HG03442 (cell line): ENCODE results near the gene PTP4A1.
"Not testable (repeated sequence)": the region's sequence is repeated elsewhere in the genome, so short reads cannot be mapped to it uniquely, and the experiment has no call there.

ENCODE experiments used
- ATAC-seq: cut with Tn5 transposase; IDR thresholded peaks from one replicate; pipeline ENCODE4 v1.9.1; 2021; ENCODE audit warnings: mild to moderate bottlenecking, moderate library complexity; ENCODE audit not compliant: unreplicated experiment

Gene PTP4A1

GRCh38 chr6:63572044-63572746 is at the start of gene PTP4A1, which contains the start of gene LOC128125822:
Gene PTP4A1, plus strand, starts transcription at chr6:63572480. Its CDS starts 4,401 bp downstream, at chr6:63576881.
Gene LOC128125822, plus strand, starts transcription at chr6:63572480.
- peak; percentile 89 for ATAC-seq

GRCh38 chr6:63522911-63523287 is 49.4 kb upstream of the PTP4A1 start:
- ATAC-seq: not testable (repeated sequence)

- no peak for ATAC-seq
These were observed 48.6 kb upstream of the PTP4A1 start for GRCh38 chr6:63523630-63524029.

DNA sequence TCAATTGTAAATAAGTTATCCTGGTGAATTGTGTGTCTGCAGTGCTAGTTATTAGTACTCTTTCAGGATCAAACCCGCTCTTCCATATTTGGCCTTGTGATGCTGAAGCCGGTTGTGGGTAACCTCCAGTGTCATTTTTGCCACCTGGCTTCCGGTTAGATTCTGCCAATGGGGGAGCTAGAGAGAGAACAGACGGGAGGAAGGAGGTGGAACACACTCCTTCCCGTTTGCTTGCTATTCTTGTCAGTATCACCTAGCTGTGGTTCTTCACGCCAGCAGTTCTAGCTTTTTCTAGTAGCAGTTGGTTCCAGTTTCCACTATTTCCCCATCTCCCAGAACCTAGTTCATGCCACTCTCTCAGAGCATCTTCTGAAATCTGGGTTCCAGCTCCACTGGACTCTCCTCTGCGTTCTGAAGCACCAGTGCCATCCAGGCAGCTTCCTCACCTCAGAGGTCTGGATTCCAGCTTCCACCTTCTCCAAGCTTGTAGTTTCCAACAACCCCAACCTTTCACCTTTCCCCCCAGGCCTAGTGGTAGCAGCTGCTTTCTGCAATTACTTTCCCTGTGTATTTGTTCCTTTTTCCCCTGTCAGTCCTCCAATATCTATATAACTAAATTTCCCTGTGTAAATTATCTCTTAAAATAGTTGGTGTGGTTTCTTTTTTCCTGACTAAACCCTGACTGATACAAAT is 46.9 kb upstream of the PTP4A1 start:
- ATAC-seq: no peak

GRCh38 chr6:63526931-63527330 is 45.3 kb upstream of the PTP4A1 start:
- no peak for ATAC-seq

GRCh38 chr6:63527658-63528514 is 44.4 kb upstream of the PTP4A1 start:
- peak; percentile 40 for ATAC-seq

DNA sequence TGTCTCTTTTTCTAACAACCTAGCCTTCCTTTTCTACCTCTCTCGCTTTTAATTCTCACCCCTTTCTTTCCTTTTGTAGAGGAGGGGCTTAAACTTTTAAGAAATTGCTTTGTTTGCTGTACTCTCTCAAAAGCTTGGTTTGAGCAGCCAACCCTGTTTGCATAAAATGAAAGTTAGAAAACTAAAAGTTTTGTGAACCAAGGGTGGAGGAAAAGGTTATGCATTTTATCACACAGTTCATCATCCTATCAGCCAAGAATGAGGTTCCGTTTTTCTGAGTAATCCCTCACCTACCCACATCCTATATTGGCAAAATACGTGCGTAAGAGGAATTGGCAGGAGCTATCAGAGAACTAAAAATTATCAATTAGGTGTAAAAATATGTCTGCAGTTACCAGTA is 42.8 kb upstream of the PTP4A1 start:
- ATAC-seq: no peak

GRCh38 chr6:63530182-63530581 is 42.1 kb upstream of the PTP4A1 start:
- no peak for ATAC-seq

GRCh38 chr6:63530991-63531390 is 41.3 kb upstream of the PTP4A1 start:
- no peak for ATAC-seq

DNA sequence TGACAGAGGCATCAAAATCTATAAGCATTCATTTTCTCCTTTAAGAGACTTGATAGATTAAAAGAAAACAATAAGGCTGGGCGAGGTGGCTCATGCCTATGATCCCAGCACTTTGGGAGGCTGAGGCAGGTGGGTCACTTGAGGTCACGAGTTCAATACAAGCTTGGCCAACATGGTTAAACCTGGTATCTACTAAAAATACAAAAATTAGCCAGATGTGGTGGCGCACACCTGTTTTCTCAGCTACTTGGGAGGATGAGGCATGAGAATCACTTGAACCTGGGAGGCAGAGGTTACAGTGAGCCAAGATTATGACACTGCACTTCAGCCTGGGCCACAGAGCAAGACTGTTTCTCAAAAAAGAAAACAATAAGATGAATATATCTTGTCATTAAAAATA is 39.3 kb upstream of the PTP4A1 start:
- ATAC-seq: no peak

DNA sequence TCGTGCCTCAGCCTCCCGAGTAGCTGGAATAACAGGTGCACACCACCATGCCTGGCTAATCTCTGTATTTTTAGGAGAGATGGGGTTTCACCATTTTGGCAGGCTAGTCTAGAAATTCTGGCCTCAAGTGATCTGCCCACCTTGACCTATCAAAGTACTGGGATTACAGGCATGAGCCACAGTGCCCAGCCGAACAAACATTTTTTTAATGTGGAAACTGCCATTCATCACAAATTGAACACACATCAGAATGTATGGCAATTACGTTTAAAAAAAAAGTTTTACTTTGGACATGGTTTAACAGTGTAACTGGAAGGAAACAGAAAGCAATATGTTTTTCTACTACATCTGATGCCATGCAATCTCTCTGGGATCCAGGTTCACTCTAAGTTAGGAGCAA is 38.3 kb upstream of the PTP4A1 start:
- no peak for ATAC-seq

DNA sequence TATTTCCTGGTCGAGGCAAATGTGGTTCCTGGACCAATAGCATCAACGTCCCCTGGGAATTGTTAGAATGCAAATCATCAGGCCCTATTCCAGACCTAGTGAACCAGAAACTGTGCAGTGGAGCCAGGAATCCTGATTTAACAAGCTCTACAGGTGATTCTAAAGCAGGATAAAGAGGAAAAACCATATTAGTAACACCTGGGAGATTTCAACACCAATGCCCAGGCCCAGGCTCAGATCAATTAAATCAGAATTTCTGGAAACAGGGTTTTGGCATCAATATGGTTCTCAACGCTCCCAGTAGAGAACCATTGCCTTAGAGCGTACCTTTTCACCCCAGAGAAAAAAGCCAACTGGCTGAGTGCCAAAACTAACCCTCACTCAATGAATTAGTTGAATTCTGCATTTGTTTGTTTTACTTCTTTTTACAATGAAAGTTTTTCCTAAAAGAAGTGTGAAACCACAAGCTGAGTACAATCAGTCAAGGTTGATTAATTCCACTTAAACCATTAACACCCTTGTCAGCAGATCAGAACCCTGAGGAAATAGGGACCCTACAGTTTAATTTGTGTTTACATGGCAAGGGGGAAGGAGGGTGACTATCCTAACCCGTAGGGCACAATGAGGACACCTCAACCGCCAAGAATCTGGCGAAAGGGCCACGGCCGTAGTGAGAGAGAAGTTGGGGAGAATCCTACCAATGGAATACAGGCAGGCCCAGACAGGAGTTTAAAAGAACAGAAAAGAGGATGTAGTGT is 34.9 kb upstream of the PTP4A1 start:
- ATAC-seq: peak; percentile 57

- no peak for ATAC-seq
These were observed 34.4 kb upstream of the PTP4A1 start for GRCh38 chr6:63537959-63538300.

DNA sequence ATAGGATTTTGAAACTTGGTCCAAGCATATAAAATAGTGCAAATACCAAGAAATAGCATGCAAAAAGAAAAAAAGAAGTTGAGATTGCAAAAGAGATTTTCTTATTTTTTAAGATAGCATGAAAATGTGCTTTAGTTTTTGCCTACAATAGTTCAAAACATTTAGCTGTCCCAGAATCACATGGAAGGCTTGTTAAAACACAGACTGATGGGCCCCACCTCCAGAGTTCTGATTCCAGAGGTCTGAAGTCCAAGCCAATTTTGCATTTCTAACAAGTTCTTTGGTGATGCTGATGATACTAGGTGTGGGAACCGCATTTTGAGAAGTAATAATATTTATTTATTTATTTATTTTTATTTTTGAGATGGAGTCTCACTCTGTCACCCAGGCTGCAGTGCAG is 33.7 kb upstream of the PTP4A1 start:
- ATAC-seq: no peak

DNA sequence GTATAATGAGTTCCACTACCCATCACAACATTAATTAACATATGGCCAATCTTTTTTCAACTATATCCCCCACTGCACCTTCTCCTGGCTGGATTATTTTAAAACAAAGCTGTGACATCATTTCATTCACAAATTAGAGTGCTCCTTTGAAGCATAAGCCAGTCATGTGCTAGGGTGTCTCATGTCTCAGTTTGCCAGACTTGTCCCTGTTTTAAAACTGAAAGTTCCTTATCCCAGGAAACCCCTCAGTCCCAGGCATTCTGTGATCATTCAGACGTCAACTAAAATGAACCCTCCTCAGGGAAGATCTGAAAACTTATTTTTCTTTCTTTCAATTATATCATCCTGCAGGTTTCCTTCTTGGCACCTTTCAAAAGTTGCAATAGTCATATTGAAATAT is 29.3 kb upstream of the PTP4A1 start:
- no peak for ATAC-seq

GRCh38 chr6:63543982-63544381 is 28.3 kb upstream of the PTP4A1 start:
- ATAC-seq: no peak

DNA sequence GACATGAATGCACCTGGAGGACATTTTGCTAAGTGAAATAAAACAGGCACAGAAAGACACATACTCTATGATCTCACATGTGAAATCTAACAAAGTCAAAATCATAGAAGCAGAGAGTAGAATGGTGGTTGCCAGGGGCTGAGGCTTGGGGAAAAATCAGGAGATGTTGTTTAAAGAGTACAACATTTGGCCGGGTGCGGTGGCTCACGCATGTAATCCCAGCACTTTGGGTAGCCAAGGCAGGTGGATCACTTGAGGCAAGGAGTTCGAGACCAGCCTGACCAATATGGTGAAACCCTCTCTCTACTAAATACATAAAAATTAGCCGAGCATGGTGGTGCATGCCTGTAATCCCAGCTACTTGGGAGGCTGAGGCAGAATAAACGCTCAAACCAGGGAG is 26.0 kb upstream of the PTP4A1 start:
- ATAC-seq: no peak

- ATAC-seq: no peak
These were observed 25.6 kb upstream of the PTP4A1 start for GRCh38 chr6:63546697-63547096.

GRCh38 chr6:63549076-63549475 is 23.2 kb upstream of the PTP4A1 start:
- ATAC-seq: no peak

DNA sequence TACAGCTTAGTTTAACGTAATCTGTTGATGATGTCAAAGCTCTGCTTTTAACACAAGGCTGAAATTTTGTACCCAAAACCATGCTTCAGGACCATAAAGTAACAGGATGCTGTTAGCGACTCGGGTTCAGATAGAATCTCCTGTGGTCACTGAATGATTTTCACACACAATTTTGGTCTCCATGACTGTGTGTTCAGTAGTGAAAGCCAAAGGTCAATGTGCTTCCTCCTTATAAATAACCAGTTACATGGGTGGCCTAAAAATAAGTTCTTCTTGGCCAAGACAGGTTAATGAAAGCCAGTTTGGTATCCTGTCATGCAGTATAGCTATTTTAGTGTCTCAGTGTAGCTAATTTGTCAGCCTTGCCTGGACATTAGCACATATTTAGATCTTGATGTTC is 19.1 kb upstream of the PTP4A1 start:
- peak; percentile 99 for ATAC-seq

GRCh38 chr6:63553900-63554299 is 18.4 kb upstream of the PTP4A1 start:
- no peak for ATAC-seq
